CD1c-positive myeloid dendritic cell (primary cell): ENCODE data around the gene PARVB.

Experiments
- DNase-seq: peaks from one replicate; pipeline ENCODE4 v3.0.0-alpha.2; 2016; ENCODE audit errors: extremely low spot score

Gene PARVB

DNA sequence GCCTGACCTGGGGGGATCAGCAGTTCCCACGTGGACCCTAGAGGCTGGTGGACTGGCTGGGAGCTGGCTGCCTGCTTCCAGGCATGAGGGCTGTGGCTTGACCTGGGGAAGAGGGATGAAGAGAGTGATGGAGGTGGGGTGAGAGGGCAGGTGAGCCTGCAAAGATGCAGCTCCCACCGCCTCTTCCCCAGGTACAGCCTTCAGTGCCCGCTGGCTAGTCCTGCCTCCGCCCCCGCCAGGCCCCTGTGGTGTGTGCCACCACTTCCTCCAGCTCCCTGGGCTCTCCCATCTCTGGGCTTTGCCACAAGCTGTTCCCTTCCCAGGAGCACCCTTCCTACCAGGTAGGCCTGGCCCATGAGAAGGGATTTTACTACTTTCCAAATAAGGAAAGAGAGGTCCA lies 175.8 kb downstream of the PARVB start:
- DNase-seq: no peak

DNA sequence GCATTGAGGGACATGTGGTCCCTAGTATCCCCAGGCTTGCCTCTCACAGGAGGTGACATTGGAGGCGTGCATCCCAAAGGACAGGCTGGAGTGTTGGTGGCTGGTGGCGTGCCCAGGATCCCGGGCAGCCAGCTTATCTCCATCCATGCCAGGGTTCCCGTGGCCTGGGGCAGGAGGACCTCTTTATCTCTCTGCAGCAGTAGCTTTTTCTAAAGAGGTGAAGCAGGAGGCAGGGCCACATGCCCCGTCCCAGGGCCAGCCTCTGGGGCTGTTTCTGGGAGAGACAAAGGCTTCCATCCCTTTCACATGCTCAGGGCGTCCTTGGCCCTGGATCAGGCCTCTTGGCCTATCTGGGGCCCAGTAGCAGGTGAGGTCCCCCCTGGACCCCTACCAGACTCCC lies 176.3 kb downstream of the PARVB start:
- DNase-seq: no peak

- no peak for DNase-seq
Measured at GRCh38 chr22:44200855-44201550, 176.9 kb downstream of the PARVB start.

DNA sequence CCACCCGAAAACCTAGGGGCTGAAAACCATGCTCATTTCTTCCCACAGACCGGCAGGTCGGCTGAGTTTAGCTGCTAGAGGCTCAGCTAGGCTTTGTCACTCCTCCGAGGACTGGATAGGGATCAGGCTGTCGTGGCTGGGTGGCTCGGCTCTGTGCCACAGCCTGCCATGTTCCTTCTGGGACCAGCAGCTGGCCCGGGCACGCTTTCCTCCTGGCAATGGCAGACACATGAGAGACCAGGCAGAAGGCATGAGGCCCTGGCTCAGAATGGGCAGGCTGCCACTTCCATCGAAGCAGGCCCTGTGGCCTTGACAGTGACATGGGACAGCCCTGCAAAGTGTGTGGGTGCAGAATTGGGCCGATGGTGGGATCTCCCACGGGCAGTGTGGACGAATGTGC lies 177.6 kb downstream of the PARVB start:
- DNase-seq: no peak

- DNase-seq: no peak
Measured at GRCh38 chr22:44202261-44202789, 178.2 kb downstream of the PARVB start.

DNA sequence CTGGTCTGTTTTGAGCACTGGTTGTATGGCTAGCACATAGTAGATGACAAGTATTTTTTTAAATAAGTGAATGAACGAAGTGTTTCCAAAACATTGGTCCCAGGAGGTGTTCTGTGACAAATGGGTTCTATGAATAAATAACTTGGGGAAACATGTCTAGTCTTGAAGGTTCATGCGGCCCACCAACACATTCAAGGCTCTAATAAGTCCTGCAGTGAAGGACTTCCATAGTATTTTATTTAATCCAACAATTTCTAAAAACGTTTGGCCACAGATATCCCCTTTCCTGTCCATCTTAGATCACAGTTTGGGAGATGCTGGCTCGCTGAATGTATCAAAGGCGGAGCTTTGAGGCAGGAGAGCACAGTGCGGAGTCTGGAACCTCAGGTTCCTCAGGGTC lies 179.1 kb downstream of the PARVB start:
- DNase-seq: no peak

- no peak for DNase-seq
Measured at GRCh38 chr22:44204739-44205515, 180.8 kb downstream of the PARVB start.

- DNase-seq: no peak
Measured at GRCh38 chr22:44205516-44206329, 181.6 kb downstream of the PARVB start.

DNA sequence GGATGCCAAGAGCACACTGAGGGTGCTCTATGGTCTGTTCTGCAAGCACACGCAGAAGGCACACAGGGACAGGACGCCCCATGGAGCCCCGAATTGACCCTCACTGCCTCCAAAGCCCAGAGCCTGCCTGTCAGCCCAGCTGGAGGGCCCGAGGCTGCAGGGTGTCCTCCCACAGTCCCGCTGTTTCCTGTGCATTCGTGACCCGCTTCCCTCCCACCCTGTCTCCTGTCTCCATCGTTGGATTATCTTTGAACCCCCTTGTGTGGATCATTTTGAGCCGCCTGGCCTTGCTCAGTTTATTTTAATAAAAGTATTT lies 182.2 kb downstream of the PARVB start:
- no peak for DNase-seq

GRCh38 chr22:44206696-44207095 lies 182.6 kb downstream of the PARVB start:
- no peak for DNase-seq

DNA sequence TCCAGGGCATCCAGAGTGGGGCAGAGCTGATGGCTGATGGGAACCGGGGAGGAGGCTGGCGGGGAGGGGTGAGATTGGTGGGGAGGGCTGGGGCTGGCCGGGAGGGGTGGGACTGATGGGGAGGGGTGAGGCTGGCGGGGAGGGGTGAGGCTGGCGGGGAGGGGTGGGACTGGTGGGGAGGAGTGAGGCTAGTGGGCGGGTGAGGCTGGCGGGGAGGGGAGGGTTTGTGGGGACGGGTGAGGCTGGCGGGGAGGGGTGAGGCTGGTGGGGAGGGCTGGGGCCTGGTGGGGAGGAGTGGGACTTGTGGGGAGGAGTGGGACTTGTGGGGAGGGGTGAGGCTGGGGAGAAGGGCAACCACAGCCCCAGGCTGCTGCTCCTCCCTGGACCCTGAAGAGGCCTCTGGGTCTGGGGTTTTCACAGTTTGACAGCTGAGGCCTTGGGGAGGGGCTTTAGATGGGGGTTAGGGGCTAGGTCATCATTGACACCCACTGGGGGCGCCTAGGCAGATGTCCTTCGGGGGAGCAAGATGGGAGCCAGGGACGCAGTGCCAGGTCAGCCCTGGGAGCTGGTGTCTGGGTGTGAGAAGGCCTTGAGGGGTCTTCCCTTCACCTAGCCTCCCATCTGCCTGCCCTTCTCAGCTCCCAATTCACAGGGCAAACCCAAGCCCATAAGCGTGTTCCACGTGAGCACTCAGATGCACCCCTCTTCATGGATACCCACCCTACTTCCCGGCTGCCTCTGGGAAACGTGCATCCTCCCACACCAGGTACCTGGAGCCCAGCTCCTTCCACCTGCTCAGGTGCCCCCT lies 183.3 kb downstream of the PARVB start:
- DNase-seq: no peak

DNA sequence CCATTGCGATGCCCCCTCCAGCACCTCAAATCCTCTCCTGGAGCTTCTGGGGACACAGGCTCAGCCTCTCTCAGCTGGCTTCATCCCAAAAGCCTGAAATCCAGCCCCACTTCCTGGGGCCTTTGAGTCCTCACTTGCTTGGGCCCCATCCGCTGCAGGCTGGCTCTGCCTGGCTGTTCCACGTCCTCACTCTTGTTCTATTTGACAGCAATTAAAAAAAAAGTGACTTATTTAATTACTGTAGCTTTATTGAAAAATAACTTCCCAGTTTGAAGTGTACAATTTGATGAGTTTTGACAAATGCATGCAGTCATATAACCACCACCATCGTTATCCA lies 183.8 kb downstream of the PARVB start:
- DNase-seq: no peak

DNA sequence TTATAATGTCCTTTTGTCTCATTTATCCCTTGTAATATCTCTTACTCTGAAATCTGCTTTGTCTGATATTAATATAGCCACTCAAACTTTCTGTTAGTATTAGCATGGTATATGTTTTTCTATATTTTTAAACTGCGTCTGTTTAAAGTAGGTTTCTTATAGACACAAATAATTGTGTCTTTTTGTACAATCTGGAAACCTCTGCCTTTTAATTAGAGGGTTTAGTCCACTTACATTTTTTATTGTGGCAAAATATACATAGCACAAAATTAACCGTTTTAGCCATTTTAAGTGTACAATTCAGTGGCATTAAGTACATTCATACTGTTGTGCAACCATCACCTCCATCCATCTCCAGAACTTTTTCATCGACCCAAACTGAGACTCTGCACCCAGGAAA lies 185.2 kb downstream of the PARVB start:
- DNase-seq: no peak

DNA sequence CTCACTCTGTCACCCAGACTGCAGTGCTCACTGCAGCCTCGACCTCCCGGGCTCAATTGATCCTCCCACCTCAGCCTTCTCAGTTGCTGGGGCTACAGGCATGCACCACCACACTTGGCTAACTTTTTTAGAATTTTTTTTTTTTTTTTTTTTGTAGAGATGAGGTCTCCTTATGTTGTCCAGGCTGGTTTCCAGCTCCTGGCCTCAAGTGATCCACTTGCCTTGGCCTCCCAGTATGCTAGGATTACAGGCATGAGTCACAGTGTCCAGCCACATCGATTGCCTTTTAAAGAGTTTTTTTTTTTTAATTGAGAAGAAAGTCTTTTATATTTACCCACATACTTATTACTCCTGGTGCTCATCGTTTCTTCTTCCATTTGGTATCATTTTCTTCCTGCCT lies 186.6 kb downstream of the PARVB start:
- DNase-seq: no peak

DNA sequence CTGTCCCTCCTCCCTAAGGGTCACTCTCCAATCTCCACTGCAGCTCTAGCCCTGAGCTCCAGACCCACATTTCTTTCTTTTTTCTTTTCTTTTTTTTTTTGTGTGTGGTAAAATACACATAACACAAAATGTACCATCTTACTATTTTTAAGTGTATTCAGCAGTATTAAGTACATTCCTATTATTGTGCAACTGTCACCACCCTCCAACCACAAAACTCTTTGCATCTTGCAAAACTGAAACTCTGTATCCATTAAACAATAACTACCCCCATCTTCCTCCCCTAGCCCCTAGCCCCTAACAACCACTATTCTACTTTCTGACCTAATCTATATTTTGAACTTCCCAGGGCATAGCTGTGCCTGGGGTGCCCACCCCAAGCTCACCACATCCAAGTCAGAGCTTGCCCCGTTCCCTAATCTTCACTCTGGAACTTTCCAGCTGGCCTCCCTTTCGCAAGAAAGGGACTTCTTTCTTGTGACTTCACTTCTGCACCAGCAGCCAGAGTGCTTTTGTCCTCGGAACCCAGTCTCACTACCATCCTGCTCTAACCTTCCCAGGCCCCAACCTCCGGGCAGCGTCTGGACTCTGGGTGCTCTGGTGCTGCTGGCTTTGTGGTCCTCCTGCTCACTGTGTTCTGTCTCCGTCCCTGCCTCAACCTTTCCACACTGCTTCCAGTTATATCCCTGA lies 187.3 kb downstream of the PARVB start:
- no peak for DNase-seq

- no peak for DNase-seq
Measured at GRCh38 chr22:44211946-44212930, 188.1 kb downstream of the PARVB start.

GRCh38 chr22:44212936-44213335 lies 188.8 kb downstream of the PARVB start:
- no peak for DNase-seq

- DNase-seq: no peak
Measured at GRCh38 chr22:44213489-44214043, 189.5 kb downstream of the PARVB start.

GRCh38 chr22:44214187-44214586 lies 190.1 kb downstream of the PARVB start:
- DNase-seq: no peak

- DNase-seq: no peak
Measured at GRCh38 chr22:44214764-44215163, 190.7 kb downstream of the PARVB start.
